Measurements from ENCODE around the gene LRP1. TPM values are rescaled to one million over a fixed set of nuclear protein-coding genes. Genes with fewer than 3 reads are reported as not detected.

The LRP1 gene
- total RNA-seq, 2 experiments from 2014 or later: 1.1 to 4.4 TPM

GRCh38 chr12:57134949-57135348 is 6.7 kb downstream of the LRP1 start:
- Histone ChIP-seq H3K27ac (ENCODE audit: low read depth, low read length, poor library complexity, severe bottlenecking) (no peak overlapping the region), H3K4me3 (ENCODE audit: low read depth, low read length, poor library complexity, severe bottlenecking) (no peak overlapping the region), H3K9me3 (ENCODE audit: low read length) (no peaks in the 10 kb centered on the region), H3K9me2 (ENCODE audit: insufficient read depth, low read length) (no peaks in the 10 kb centered on the region), H2AFZ (ENCODE audit: low read length) (no peak overlapping the region), H3K4me2 (ENCODE audit: low read length) (no peak overlapping the region), H3K36me3 (ENCODE audit: insufficient read depth, low read length) (no peaks in the 10 kb centered on the region), H4K20me1 (ENCODE audit: insufficient read depth, low read length) (no peaks in the 10 kb centered on the region), H3K79me2 (ENCODE audit: insufficient read depth, low read depth, low read length) (no peaks in the 10 kb centered on the region), H3K4me1 (ENCODE audit: insufficient read depth, low read length, poor library complexity, severe bottlenecking) (no peaks in the 10 kb centered on the region)
- no TSS peak for BruUV-seq (replicated peaks)
- intact Hi-C loops (cut with micrococcal nuclease; ENCODE audit: unreplicated experiment): no loop called here
- TF ChIP-seq EZH2phosphoT487 (IDR thresholded peaks at IDR 0.05; ENCODE audit: borderline replicate concordance, low read depth, low read length): no peak
- no peak for TF ChIP-seq CTCF (conservative IDR thresholded peaks at IDR 0.05; ENCODE audit: low read length)
- no peak for DNase-seq (ENCODE audit: low spot score)
- ChIA-PET POLR2A (no interaction called here), CTCF (ENCODE audit: unreplicated experiment) (no interaction called here)

- no TSS peak for BruUV-seq (replicated peaks)
- H3K9me2 ChIP-seq (ENCODE audit: insufficient read depth, low read length): no peaks in the 10 kb centered on the region
- H3K79me2 ChIP-seq (ENCODE audit: insufficient read depth, low read depth, low read length): no peaks in the 10 kb centered on the region
- DNase-seq (ENCODE audit: low spot score): no peak
- H2AFZ ChIP-seq (ENCODE audit: low read length): no peak overlapping the region
- ChIA-PET CTCF (ENCODE audit: unreplicated experiment) (interaction anchor here (0.6 kb wide), 1 partner anchor 311 kb away, joined by 3 read pairs; no protein-coding TSS in a partner anchor), POLR2A (no interaction called here)
- H3K36me3 ChIP-seq (ENCODE audit: insufficient read depth, low read length): no peaks in the 10 kb centered on the region
- TF ChIP-seq CTCF (conservative IDR thresholded peaks at IDR 0.05; ENCODE audit: low read length) (no peak), EZH2phosphoT487 (IDR thresholded peaks at IDR 0.05; ENCODE audit: borderline replicate concordance, low read depth, low read length) (no peak)
- no peak overlapping the region for H3K4me2 ChIP-seq (ENCODE audit: low read length)
- H4K20me1 ChIP-seq (ENCODE audit: insufficient read depth, low read length): no peaks in the 10 kb centered on the region
- intact Hi-C loops (cut with micrococcal nuclease; ENCODE audit: unreplicated experiment): no loop called here
- no peak overlapping the region for H3K4me3 ChIP-seq (ENCODE audit: low read depth, low read length, poor library complexity, severe bottlenecking)
- no peaks in the 10 kb centered on the region for H3K9me3 ChIP-seq (ENCODE audit: low read length)
- no peak overlapping the region for H3K27ac ChIP-seq (ENCODE audit: low read depth, low read length, poor library complexity, severe bottlenecking)
- H3K4me1 ChIP-seq (ENCODE audit: insufficient read depth, low read length, poor library complexity, severe bottlenecking): no peaks in the 10 kb centered on the region
Measured at GRCh38 chr12:57135527-57136326, 7.4 kb downstream of the LRP1 start.

GRCh38 chr12:57138526-57139272 is 10.4 kb downstream of the LRP1 start:
- H3K4me2 ChIP-seq (ENCODE audit: low read length): no peak overlapping the region
- no peaks in the 10 kb centered on the region for H3K36me3 ChIP-seq (ENCODE audit: insufficient read depth, low read length)
- no peak overlapping the region for H3K27ac ChIP-seq (ENCODE audit: low read depth, low read length, poor library complexity, severe bottlenecking)
- H3K4me3 ChIP-seq (ENCODE audit: low read depth, low read length, poor library complexity, severe bottlenecking): no peak overlapping the region
- no peaks in the 10 kb centered on the region for H3K9me2 ChIP-seq (ENCODE audit: insufficient read depth, low read length)
- no peaks in the 10 kb centered on the region for H3K9me3 ChIP-seq (ENCODE audit: low read length)
- intact Hi-C loops (cut with micrococcal nuclease; ENCODE audit: unreplicated experiment): no loop called here
- ChIA-PET CTCF (ENCODE audit: unreplicated experiment) (no interaction called here), POLR2A (no interaction called here)
- no peak for DNase-seq (ENCODE audit: low spot score)
- no peaks in the 10 kb centered on the region for H3K79me2 ChIP-seq (ENCODE audit: insufficient read depth, low read depth, low read length)
- H2AFZ ChIP-seq (ENCODE audit: low read length): no peak overlapping the region
- TF ChIP-seq CTCF (conservative IDR thresholded peaks at IDR 0.05; ENCODE audit: low read length) (no peak), EZH2phosphoT487 (IDR thresholded peaks at IDR 0.05; ENCODE audit: borderline replicate concordance, low read depth, low read length) (no peak)
- H3K4me1 ChIP-seq (ENCODE audit: insufficient read depth, low read length, poor library complexity, severe bottlenecking): no peaks in the 10 kb centered on the region
- no TSS peak for BruUV-seq (replicated peaks)
- no peaks in the 10 kb centered on the region for H4K20me1 ChIP-seq (ENCODE audit: insufficient read depth, low read length)
